HG02623 (cell line): ENCODE results near the gene PHAF1.

Experiments used
- ATAC-seq: cut with Tn5 transposase; IDR thresholded peaks from one replicate; pipeline ENCODE4 v1.9.1; 2021; ENCODE audit warnings: moderate library complexity; ENCODE audit not compliant: unreplicated experiment

PHAF1 gene

DNA sequence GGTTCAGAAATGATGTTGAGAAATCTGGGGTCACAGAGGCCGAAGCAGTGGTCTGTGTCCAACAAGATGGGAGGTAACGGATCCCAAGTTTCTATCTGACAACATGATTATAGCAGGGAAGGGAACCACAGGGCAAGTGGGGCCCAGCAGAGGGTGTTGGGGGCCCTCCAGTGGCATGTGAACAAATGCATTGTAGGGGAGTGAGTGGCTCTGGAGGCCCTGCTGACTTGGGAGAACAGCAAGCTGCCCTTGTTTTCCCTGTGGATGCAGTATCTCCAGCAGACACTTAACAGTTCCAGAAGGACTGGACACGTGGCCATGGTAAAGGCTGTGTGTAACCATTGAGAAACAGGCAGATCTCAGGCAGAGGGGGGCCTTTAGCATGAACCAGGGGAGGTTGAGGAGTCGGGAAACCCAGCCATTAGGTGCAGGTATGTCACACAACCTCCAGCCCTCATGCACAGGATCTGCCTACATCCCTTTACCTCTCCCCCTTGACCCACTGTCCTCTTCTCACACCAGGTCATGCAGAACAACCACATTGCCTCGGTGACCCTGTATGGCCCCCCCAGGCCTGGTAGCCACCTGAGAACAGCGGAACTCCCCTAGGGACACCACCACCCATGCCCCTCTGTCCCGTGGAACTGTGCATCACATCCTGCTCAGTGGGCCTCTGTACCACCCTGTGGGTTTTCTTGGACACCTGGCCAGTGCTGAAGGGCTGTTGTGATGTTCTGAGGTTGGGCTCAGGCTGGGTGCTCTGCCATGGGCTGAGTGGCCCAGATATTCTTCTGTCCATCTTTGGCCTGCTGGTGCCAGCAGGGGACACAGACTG is 37.0 kb downstream of the PHAF1 start:
- ATAC-seq: no peak

DNA sequence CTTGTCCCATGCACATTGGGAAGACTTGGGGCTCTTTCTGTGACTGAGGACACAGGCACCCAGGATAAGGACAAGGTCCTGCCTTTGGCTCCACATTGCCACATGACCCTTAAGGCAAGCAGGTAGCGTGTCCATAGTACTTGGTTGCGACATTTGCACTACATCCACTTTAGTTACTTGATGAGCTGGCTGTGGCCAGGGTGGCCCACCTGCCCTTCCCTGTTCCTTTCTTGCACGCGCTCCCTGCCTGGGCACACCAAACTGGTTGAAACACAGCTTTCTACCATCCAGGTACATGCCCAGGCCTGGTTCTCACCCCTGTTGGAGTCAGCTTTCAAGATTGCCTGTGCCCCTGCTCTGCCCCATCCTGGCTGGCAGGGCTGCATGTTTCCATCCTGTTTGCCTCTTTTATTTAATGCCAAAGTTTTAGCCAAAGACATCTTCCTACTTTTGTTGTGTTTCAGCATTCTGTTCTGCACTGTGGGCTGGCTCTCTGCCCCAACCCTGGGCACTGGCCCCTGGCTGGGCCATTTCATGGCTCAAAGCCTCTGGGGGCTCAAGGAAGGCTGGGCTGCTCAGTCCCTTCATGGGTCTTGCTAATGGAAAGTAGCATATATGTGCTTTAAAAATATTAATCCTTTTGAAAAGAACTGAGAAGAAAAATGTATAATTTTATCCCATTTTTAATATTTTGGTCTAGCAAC is 37.8 kb downstream of the PHAF1 start:
- ATAC-seq: no peak

DNA sequence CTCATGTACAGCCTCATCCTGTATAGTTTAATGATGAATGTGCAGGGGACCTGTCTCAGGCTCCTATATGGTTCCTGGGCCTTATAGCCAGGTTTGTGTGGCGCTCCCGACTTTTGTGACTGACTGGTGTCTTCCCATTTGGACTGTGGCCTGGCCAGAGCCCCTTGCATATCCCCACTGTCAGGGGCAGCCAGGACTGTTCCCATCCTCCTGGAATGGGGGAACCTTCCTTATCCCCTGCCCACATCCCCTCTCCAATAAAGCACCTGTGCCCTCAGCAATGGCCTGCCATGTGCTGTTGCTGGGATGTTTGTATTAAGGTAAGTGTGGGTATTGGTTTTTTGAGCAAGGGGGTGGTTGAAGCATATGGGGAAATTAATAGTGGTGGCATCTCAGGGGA is 38.5 kb downstream of the PHAF1 start:
- no peak for ATAC-seq

DNA sequence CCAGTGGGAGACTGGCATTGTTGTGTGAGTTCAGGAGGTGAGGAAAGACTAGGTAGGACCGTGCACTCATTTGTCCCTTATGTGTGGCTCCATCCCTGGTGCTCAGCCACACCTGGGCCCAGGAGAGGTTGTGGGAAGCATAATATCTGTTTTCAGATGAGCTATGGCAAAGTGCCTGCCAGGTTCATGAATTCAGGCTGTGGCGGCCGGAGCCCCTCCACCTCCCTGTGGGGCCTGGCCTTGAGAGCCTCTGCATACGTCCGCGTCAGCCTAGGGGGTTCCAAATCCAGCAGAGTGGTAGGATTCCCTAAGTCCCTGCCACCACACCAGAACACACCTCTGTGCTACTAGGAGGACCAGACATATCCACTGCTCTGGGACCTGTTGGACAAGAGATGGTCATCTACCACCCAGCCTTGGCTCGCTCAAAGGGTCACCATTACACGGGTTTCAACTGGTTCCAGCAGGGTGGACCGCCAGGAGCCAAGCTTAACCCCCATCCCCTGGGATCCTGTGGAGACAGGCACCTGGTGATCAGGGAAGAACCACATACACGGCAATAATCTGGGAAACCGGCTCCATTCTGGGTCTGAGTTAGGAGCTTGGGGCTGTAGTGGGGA is 39.0 kb downstream of the PHAF1 start:
- ATAC-seq: no peak

DNA sequence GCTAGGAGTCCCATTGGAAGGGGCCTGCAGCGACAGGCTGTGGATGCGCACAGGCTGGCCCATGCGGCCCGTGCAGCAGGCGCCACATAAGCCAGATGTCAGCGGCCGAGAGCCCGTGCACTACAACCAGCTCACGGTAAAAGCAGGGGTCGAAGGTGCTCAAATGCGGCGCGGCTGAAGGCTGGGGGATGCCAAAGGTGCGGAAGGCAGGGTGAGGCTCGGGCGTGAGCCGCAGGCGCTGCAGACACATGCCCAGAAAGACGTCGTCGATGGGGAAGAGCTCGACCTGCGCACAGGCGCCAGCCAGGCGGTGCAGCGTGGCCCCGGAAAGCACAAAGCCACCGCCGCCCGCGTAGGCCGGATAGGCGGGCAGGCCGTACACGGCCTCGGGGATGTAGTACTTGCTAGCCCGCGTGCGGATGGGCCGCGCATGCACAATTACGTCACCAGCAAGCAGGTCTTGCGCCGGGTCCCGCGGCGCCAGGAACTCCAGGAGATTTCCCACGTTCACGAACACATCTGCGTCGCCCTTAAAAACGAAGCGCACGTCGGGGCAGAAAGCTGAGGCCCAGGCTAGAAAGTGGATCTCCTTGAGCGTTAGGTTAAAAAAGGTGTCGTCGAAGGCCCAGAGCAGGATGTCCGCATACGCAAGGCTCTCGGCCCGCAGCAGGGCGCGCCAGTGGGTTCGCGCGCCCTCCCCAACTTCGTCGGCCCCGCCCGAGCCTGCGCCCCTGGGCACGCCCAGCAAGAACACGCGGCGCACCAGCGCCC is 39.7 kb downstream of the PHAF1 start:
- no peak for ATAC-seq

DNA sequence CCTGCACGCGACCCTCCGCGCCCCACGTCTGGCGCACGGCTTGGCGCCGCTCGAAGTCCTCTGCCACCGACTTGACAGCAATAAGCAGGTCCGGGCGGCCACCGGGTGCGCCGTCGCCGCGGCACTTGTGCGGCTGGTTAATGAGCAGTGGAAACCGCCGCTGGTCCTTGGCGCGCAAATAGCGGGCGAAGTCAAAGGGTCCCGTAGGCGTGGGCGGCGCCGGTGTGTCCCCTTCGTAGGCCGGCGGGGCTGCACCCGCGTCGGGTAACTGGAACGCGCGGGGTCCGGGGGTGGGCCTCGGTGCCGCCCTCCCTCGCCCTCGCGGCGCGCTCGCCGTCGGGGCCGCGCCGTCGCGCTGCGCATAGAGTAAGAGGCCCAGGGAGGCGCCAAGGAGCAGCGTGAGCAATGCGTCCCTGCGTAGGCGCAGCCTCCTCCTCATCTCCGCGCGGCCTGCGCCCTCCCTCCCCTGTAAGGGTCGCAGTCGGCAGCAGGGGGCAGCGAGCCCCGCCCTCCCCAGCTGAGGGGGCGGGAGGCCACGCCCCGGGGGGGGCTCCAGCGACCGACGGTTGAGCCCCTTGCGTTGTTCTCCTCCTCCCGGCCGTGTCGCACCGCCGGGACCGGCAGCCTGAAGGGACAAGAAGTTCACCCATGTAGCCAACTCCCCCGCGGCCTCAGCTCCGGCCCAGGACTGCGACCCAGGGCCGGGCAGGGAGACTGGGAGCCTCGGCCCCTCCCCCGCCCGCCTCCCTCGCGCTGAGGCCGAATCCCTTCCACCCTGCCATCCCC is 40.5 kb downstream of the PHAF1 start:
- ATAC-seq: peak; percentile 22

DNA sequence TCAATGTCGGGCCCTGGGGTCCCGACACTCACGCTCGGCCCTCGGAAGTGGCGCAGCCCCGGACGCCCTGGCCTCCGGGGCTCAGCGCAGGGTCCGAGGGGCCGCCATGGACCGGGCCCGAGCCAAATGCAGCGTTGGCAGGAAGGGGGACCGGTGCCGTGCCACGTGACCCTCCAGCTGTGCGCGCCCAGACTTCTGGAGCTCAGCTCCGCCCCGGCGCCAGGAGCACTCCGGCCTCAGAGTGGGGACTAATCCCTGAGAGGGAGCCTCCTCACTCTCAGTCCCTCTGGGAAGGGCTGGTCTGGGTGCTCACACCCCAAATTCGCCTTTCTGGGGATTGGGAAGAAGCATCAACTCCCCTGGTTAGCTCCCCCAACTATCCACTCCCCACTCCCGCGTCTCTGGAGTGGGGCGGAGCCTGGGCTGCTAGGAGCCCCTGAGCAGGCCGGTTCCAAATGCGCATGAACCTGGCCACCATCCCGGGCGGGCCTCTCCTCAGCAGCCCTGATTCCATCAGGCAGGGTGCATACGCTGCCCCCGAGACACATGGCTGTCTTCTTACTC is 41.2 kb downstream of the PHAF1 start, which contains the start of gene B3GNT9:
B3GNT9 (minus strand) TSS at position 166 of the 564 bp plus-strand sequence. CDS start 513 bp downstream, outside the sequence.
- ATAC-seq: peak; percentile 53

DNA sequence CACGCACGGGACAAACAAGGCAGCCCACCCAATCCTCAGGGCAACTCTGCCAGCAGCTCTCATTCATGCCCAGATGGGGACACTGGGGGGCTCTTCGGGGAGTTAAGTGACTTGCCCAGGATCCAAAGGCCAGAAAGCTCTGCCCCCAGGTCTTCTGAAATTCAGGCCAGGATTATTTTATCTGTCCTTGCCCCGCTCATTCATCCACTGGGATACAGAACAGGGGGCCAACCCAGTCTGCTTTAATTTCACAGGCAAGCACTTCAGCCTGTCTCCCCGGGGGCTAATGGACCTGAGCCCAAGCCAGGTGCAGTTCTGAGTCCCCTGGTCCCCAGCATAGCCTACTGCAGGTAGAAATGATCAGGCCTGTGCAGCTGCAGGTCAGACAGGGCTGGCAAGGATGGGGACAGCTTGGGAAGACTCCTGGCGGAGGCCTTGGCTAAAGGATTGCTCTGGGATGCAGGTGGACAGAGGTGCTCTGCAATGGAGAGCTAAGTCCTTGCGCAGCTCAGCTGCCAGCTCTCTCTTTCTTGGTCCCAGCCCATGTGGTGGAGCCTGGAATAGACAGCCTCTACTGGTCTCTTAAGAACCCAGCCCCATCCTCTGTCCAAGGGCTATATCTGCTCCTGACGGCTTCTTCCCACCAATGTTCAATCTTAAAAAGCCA is 41.8 kb downstream of the PHAF1 start:
- no peak for ATAC-seq

DNA sequence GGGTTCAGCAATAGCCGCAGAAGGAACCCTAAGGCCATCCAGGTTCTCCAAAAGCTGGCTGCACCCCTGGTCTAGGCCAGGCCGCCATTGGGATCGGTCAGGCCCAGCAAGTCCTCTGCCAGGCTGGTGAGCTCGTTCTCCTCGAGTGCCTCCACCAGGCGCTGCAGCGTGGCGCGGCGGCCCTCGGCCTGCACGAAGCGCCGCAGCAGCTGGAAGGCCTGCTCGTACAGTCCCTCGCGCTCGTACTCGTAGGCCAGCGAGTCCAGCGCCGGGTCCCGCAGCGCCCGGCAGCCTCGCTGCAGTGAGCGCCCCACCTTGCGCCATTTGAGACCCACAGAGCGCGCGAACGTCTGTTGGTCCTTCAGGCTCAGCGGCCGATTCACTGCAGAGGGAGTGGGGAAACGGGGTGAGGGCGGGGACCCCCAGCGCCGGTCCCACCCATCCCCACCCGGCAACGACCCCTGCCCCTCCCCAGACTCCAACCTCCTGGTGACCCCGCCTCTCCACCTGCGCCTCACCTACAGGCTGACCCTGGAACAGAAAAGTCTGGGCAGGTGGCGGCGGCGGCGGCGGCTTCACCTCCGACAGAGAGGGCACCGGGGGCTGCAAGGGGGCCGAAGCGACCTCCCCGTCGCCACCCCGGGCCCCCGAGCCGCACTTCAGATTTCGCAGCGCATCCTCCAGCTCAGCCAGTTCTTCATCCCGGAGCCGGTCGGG is 45.0 kb downstream of the PHAF1 start:
- no peak for ATAC-seq

DNA sequence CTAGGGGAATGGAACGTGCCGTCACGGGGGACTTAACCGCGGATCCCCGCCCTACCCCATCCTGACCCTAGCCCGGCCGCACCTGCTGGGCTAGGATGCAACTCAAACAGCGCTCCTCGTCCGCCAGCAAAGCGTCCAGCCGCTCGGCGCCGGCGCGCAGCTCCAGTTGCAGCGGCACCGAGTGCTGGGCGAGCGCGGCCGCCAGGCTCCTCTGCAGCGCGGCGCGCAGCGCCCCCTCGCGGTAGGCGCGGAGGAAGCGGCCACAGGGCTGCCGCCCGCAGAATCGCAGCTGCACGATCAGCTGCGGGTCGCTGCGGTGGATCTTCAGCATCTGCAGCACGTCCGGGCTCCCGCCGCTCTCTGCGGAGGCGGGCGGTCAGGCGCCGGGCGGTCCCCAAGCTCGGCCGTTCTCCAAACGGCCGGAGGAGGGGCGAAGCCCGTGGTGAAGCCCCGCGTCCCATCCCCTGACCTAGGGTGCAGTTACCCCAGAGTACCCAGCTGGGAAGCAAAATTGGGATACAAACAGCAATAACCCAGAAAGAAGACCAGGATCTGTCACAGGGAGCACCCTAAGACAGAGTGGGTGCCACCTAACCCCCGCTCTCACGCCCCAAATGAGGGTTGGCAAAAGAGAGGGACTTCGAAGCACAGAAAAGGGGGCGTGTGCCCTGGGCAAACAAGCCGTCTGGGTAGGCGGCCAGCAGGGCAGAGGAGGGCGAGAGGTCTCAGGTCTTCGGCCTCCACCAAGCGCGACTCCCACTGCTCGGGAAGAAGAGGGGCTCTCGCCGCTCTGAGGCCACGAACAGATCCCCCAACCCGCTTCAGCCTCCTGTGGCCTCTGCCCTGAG is 45.8 kb downstream of the PHAF1 start:
- no peak for ATAC-seq

DNA sequence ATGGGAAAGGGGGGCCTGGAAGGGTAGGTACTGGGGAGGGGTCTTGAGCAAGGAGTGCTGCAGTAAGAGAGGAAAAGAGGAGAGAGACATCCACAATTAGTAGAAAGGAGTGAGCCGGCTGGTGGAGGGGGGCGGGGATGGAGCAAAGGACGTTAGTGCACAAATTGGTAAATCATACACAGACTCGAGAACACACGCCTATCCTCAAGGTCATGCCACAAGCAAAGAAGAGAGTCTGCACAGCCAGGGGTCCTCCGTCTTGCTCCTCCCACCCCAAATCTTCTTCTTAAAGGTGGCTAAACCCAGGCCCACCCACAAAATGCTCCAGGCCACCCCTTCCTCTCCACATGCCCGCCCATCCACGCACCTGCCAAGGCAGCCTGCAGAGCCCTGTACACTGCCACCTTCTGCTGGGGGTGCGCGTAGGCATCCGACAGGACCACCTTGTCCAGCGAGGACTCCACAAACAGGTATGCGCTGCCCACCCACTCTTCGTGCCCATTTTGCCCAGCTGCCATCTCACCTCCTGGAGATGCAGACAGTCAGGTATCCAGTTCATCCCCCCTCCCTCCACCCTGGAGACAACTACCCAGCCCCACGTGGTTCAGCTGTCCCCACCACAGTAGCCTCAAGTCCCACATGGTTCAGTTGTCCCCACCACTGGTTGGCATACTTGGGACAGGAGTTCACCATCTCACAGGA is 46.6 kb downstream of the PHAF1 start:
- ATAC-seq: no peak

DNA sequence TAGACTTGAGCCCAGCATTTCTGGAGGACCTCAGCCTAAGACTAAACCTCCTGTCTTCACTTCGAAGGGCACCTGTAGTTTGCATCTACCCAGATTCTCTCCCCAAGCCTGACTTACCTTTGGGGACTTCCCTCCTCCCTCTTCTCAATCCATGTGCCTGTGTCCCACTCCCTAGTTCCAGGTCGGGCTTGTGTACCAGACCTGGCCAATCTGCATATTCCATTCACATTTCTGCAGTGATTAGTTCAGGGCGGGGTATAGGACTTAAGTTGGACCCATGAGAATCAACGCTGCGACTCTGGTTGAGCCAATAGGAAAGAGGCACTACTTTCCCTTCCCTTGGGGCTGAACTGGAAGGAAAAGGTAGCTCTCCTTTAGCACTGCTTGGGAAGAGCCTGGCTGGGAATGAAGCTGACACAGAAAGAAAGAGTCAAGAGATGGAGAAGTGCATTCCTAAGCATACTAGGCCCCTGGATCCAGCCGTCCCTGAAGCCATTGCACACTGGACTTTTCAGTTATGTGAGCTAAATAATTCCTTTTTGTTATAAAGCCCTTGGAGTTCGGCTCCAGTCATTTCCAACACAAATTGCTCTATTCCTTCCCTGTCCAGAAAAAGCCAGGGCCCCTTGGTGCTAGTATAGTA is 47.5 kb downstream of the PHAF1 start:
- no peak for ATAC-seq

DNA sequence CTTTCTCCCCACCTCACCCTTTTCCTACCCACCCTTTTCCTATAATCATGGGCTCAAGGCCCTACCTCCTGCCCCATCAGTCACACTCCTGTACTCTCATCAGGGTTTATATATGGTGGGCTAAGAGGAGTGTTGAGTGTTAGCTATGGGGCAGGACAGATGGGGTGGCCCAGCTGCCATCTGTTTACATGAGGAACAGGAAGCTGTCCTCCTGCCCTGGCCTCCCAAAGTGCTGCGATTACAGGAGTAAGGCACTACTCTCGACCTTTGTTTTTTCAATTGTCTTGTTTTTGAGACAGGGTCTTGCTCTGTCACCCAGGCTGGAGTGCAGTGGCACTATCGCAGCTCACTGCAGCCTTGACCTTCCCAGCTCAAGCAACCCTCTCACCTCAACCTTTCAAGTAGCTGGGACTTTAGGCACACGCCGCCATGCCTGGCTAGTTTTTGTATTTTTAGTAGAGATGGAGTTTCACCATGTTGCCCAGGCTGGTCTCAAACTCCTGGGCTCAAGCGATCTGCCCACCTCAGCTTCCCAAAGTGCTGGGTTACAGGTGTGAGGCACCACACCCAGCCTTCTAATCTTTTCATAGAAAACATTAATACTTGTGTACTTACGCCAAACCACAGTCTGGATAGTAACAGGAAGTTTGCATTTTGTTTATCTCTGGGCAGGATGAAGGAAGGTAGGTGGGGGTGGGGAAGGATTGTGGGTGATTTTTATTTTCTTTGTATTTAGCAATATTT is 48.3 kb downstream of the PHAF1 start:
- ATAC-seq: no peak

DNA sequence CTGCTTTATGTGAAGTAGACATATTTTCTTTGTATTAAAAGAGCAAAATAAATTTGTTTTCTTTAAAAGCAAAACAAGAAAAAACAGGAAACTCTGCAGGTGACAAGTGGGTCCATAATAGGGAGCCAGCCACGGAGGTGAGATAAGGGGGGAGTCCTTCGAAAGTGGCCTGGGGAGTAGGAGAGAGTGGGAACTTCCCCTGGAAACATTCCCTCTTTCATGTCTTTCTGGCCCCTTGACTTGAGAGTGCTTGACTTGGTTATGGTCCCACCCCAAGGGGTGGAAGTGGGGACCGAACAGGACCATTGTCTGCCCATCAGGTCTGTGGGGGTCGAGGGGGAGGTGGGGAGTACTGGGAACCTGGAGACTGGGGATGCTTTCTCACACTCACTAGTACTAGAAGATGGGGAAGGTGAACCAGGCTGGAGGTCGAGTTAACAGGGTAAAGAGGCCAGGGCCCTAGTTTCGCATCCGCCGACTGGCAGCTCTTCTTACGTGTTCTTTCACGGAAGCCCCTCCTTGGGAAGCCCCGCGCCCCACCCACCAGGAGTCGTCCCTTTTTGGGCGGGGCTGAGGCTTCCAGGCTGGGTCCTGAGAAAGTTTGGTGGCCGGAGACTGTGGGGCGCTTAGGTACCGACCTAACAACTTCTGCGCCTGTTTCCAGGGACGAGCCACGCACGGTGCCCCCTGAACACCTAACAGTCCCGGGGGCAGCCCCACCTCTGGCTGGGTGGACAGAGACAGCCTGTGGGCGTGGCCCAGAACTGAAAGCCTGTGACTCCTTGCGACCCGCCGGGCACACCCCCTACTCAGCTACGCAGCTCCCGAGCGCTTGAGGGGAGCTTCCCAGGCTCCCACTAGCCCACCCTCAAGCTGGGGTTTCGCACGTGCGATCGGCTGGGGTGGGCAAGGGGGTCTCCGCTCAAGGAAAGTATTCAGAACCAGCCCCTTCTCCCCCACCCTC is 49.2 kb downstream of the PHAF1 start:
- ATAC-seq: peak; percentile 33

DNA sequence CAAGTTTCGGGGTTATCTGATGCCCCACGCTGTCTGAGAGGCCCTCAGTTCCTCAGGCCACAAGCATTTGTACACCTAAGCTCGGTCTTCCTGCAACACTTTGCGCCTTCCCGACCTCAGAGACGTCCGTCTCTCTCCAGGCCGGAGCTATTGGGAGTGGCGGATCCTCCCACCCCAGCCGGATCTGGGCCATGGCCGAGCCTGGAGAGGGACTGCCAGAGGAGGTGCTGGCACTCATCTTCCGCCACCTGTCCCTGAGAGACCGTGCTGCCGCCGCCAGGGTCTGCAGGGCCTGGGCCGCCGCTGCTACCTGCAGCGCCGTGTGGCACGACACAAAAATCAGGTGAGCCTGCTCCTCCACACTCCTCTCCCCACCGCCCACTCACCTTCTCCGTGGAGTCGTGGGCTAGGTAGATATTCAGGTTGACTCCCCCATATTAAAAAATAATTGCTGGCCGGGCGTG is 51.9 kb downstream of the PHAF1 start:
- ATAC-seq: no peak
